Measurements from ENCODE around the gene SARNP. TPM values are rescaled to one million over a fixed set of nuclear protein-coding genes. Genes with fewer than 3 reads are reported as not detected.

SARNP gene
- total RNA-seq, 2 experiments from 2014 or later = 91.1 to 94.8 TPM

- H3K9me3 Mint-ChIP-seq (ENCODE audit: insufficient read depth) = no peaks in the 10 kb centered on the region
- H3K36me3 Mint-ChIP-seq (ENCODE audit: low read depth) = peaks cover 67% of the 10 kb centered on the region
- no peak overlapping the region for H3K4me3 Mint-ChIP-seq
- ATAC-seq (no peak), DNase-seq (no peak)
- no peaks in the 10 kb centered on the region for H3K4me1 Mint-ChIP-seq (ENCODE audit: low read depth)
- ChIA-PET CTCF (interaction anchor here (1.1 to 2.6 kb wide), 3 partner anchors 13 to 240 kb away, joined by 3 to 22 read pairs (median 5); no protein-coding TSS in a partner anchor), POLR2A (interaction anchor here (0.6 kb wide), 1 partner anchor 17 kb away, joined by 3 read pairs; no protein-coding TSS in a partner anchor)
- H3K27me3 Mint-ChIP-seq (ENCODE audit: low read depth) = no peaks in the 10 kb centered on the region
- H3K27ac Mint-ChIP-seq = no peak overlapping the region
These were observed 62.3 kb downstream of the SARNP start for GRCh38 chr12:55755246-55755645.

DNA sequence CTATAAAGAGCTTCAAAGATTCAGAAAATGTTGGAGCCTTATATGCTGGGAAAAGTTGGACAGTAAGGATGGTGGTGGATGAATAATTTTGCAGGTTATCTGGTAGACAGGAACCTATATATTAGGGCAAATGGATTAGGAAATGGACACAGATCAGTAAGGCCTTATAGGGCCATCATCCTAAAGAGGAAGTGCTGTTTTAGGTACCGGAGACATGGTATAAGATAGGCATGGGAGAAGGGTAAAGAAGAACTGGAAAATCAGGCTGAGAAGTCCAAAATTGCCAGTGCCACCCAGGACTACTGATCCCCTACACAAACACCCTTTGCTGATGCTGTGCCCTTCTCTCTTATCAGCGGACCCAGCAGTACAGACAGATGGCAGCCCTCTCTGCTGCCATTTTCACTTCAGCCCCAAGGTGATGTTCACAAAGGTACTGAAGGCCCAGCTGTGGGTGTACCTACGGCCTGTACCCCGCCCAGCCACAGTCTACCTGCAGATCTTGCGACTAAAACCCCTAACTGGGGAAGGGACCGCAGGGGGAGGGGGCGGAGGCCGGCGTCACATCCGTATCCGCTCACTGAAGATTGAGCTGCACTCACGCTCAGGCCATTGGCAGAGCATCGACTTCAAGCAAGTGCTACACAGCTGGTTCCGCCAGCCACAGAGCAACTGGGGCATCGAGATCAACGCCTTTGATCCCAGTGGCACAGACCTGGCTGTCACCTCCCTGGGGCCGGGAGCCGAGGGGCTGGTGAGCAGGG lies 69.1 kb downstream of the SARNP start:
- ATAC-seq (no peak), DNase-seq (no peak)
- Mint-ChIP-seq H3K4me3 (no peak overlapping the region), H3K36me3 (ENCODE audit: low read depth) (peaks cover 33% of the 10 kb centered on the region), H3K27ac (no peak overlapping the region), H3K27me3 (ENCODE audit: low read depth) (no peaks in the 10 kb centered on the region), H3K4me1 (ENCODE audit: low read depth) (peaks cover 22% of the 10 kb centered on the region), H3K9me3 (ENCODE audit: insufficient read depth) (no peaks in the 10 kb centered on the region)
- POLR2A ChIA-PET = interaction anchor here (0.8 kb wide), 1 partner anchor 249 kb away, joined by 3 read pairs; the partner anchor contains the start of gene SUOX
- CTCF ChIA-PET = interaction anchor here (0.8 to 4.9 kb wide), 7 partner anchors 10 to 356 kb away, joined by 3 to 28 read pairs (median 6); partner anchors contain the start of genes ORMDL2, PA2G4 and SARNP

- ATAC-seq (no peak), DNase-seq (no peak)
- POLR2A ChIA-PET = interaction anchor here (0.7 kb wide), 1 partner anchor 21 kb away, joined by 3 read pairs; no protein-coding TSS in a partner anchor
- Mint-ChIP-seq H3K4me3 (no peak overlapping the region), H3K36me3 (ENCODE audit: low read depth) (peaks cover 19% of the 10 kb centered on the region), H3K4me1 (ENCODE audit: low read depth) (peaks cover 31% of the 10 kb centered on the region), H3K27ac (no peak overlapping the region), H3K27me3 (ENCODE audit: low read depth) (peaks cover 5% of the 10 kb centered on the region), H3K9me3 (ENCODE audit: insufficient read depth) (no peaks in the 10 kb centered on the region)
- CTCF ChIA-PET = interaction anchor here (1.0 to 4.9 kb wide), 7 partner anchors 8 to 193 kb away, joined by 3 to 28 read pairs (median 6); partner anchors contain the start of genes ORMDL2 and SARNP
These were observed 70.7 kb downstream of the SARNP start for GRCh38 chr12:55746913-55747231.

DNA sequence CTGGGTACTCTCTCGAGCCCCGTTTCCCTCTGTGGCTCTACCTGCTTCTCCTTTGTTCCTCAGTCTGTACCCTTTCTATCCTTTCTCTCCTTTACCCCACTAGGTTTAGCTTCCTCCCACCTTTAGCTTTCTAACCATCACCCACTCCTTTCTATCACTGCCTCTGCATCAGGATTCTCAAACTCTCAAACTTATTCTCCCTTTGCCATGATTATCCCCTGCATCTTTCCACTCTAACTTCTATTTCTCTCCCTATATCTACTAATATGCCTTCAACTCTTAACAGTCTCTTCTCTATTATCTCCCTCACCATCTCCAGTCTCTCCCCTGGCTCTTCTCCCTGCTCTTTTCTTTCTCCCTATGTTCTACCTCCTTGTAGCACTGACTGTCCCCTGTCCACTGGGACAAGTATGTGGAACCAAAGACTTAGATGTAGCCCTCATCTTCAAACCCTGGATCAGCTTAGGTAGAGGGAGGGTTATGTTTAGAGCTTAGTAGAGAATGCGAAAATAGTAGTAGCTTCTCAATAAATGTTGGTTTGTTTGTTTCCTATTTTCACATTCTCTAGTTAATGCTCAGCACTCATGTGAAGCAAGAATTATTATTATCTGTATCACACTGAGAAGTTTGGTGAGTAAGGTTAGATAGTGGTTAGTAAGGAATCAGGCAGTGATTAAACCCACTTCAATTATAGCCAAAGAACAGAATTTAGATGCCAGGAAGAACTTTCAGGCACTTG lies 71.2 kb downstream of the SARNP start:
- Mint-ChIP-seq H3K4me3 (no peak overlapping the region), H3K27me3 (ENCODE audit: low read depth) (peaks cover 7% of the 10 kb centered on the region), H3K9me3 (ENCODE audit: insufficient read depth) (no peaks in the 10 kb centered on the region), H3K36me3 (ENCODE audit: low read depth) (peaks cover 18% of the 10 kb centered on the region), H3K4me1 (ENCODE audit: low read depth) (peaks cover 34% of the 10 kb centered on the region), H3K27ac (peak overlapping the region; percentile 9)
- ATAC-seq = no peak
- POLR2A ChIA-PET = interaction anchor here (0.7 to 1.0 kb wide), 2 partner anchors 16 to 21 kb away, joined by 3 read pairs; no protein-coding TSS in a partner anchor
- no peak for DNase-seq
- CTCF ChIA-PET = interaction anchor here (1.0 to 4.9 kb wide), 8 partner anchors 8 to 193 kb away, joined by 3 to 28 read pairs (median 6); partner anchors contain the start of genes ORMDL2 and SARNP

- Mint-ChIP-seq H3K9me3 (ENCODE audit: insufficient read depth) (no peaks in the 10 kb centered on the region), H3K4me3 (peak overlapping the region; percentile 89), H3K27me3 (ENCODE audit: low read depth) (peaks cover 7% of the 10 kb centered on the region), H3K4me1 (ENCODE audit: low read depth) (peaks cover 37% of the 10 kb centered on the region), H3K36me3 (ENCODE audit: low read depth) (peaks cover 11% of the 10 kb centered on the region), H3K27ac (no peak overlapping the region)
- DNase-seq = no peak
- ChIA-PET CTCF (interaction anchor here (0.9 to 4.9 kb wide), 7 partner anchors 9 to 195 kb away, joined by 3 to 16 read pairs (median 4); no protein-coding TSS in a partner anchor), POLR2A (interaction anchor here (0.6 to 1.1 kb wide), 3 partner anchors 17 to 247 kb away, joined by 3 read pairs; partner anchors contain the start of gene RAB5B)
- no peak for ATAC-seq
These were observed 72.0 kb downstream of the SARNP start for GRCh38 chr12:55745361-55746173.

DNA sequence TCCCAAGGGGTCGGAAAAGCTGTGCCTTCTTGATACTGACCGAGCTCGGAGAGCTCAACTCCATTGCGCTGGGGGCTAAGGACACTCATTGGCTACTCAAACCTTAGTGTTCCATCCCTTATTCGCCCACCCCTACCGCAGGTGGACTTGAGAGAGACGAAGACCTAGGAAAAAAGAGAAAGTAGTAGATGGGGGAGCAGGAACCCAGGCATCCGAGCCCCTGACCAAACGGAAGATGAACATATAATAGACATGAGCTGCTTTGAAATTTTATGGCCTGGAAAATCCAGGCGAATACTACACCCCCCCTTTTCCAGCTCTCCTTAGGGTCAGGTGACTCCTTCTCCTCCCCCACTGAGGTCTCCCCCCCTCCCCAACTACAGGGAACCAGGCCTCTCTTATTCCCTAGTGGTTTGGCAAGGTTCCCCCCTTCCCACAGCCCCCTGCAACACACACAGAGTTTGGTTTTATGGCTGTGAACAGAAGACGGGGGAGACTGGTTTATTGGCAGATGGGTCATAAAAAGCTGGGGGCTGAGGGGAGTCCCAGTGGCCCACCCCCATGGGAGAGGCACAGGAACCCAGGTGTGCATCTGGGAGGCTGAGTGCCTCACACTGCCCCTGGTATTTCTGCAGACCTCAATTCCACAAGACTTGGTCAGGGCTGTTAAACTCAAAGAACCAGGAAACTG lies 73.0 kb downstream of the SARNP start:
- Mint-ChIP-seq H3K27ac (peak overlapping the region; percentile 37), H3K36me3 (ENCODE audit: low read depth) (peaks cover 8% of the 10 kb centered on the region), H3K4me3 (peak overlapping the region; percentile 89), H3K4me1 (ENCODE audit: low read depth) (peaks cover 37% of the 10 kb centered on the region), H3K27me3 (ENCODE audit: low read depth) (peaks cover 7% of the 10 kb centered on the region), H3K9me3 (ENCODE audit: insufficient read depth) (no peaks in the 10 kb centered on the region)
- DNase-seq = no peak
- ChIA-PET CTCF (interaction anchor here (0.9 to 4.9 kb wide), 11 partner anchors 10 to 198 kb away, joined by 3 to 16 read pairs (median 5); partner anchors contain the start of genes CD63, ORMDL2 and SARNP), POLR2A (interaction anchor here (0.6 to 1.8 kb wide), 6 partner anchors 44 to 248 kb away, joined by 3 to 7 read pairs (median 3); partner anchors contain the start of genes DNAJC14, ORMDL2, RAB5B and SARNP)
- no peak for ATAC-seq

GRCh38 chr12:55743406-55744339 lies 73.9 kb downstream of the SARNP start:
- peak; percentile 53 for ATAC-seq
- Mint-ChIP-seq H3K4me1 (ENCODE audit: low read depth) (peaks cover 40% of the 10 kb centered on the region), H3K36me3 (ENCODE audit: low read depth) (peaks cover 4% of the 10 kb centered on the region), H3K9me3 (ENCODE audit: insufficient read depth) (no peaks in the 10 kb centered on the region), H3K27me3 (ENCODE audit: low read depth) (peaks cover 7% of the 10 kb centered on the region), H3K4me3 (peak overlapping the region; percentile 89), H3K27ac (peak overlapping the region; percentile 75)
- POLR2A ChIA-PET = interaction anchor here (1.1 to 1.8 kb wide), 4 partner anchors 45 to 189 kb away, joined by 3 to 7 read pairs (median 4); partner anchors contain the start of genes DNAJC14, ORMDL2 and SARNP
- CTCF ChIA-PET = interaction anchor here (0.7 to 4.9 kb wide), 13 partner anchors 10 to 297 kb away, joined by 3 to 16 read pairs (median 5); partner anchors contain the start of genes CD63, ORMDL2 and SARNP
- DNase-seq = peak; percentile 67

DNA sequence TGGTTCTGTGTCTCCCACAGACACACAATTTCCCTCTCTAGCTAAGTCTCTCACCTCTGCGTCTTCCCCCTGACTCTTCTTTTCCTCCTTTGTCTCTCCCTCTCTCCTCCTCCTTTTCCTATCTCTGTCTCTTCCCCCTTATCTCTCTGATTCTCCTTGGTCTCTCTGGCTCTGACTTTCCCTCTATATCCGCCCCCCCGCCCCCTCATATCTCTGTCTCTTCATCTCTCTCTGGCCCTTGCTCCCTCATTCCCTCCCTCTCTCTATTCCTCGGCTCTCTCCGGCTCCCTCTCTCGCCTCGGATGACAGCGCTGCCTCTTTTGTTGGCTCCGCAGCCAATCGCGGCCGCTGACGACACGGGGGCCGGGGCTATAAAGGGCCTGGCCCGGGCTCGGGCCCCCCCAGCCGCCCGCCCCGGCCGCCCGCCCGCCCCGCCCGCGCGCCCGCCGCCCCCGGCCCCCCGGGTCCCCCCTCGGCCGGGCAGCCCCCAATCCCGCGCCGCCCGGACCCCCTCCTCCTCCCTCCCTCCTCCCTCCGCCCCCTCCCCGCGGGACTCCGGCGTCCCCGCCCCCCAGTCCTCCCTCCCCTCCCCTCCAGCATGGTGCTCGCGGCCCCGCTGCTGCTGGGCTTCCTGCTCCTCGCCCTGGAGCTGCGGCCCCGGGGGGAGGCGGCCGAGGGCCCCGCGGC lies 74.7 kb downstream of the SARNP start, which contains the start of gene GDF11:
TSS of gene GDF11 (plus strand) at position 404 of the 687 bp plus-strand sequence. CDS start at position 599, 195 bp downstream.
- ATAC-seq (peak; percentile 68), DNase-seq (peak; percentile 79)
- Mint-ChIP-seq H3K4me1 (ENCODE audit: low read depth) (peaks cover 46% of the 10 kb centered on the region), H3K27ac (peak within 1 kb of the TSS; percentile 75), H3K36me3 (ENCODE audit: low read depth) (peaks cover 4% of the 10 kb centered on the region), H3K4me3 (peak within 1 kb of the TSS; percentile 89), H3K27me3 (ENCODE audit: low read depth) (peaks cover 7% of the 10 kb centered on the region), H3K9me3 (ENCODE audit: insufficient read depth) (no peaks in the 10 kb centered on the region)
- ChIA-PET CTCF (interaction anchor here (0.6 to 6.5 kb wide), 15 partner anchors 11 to 298 kb away, joined by 3 to 114 read pairs (median 5); partner anchors contain the start of genes CD63, ORMDL2, PYM1 and SARNP), POLR2A (interaction anchor here (1.0 to 1.8 kb wide), 7 partner anchors 10 to 190 kb away, joined by 3 to 7 read pairs (median 3); partner anchors contain the start of genes DNAJC14, ORMDL2 and SARNP)
